HG02610 (cell line): ENCODE measurements around the gene KIF5A.

Source experiments
- ATAC-seq: cut with Tn5 transposase; IDR thresholded peaks from one replicate; pipeline ENCODE4 v1.9.1; 2021; ENCODE audit warnings: mild to moderate bottlenecking, moderate library complexity; ENCODE audit not compliant: unreplicated experiment

Gene KIF5A

DNA sequence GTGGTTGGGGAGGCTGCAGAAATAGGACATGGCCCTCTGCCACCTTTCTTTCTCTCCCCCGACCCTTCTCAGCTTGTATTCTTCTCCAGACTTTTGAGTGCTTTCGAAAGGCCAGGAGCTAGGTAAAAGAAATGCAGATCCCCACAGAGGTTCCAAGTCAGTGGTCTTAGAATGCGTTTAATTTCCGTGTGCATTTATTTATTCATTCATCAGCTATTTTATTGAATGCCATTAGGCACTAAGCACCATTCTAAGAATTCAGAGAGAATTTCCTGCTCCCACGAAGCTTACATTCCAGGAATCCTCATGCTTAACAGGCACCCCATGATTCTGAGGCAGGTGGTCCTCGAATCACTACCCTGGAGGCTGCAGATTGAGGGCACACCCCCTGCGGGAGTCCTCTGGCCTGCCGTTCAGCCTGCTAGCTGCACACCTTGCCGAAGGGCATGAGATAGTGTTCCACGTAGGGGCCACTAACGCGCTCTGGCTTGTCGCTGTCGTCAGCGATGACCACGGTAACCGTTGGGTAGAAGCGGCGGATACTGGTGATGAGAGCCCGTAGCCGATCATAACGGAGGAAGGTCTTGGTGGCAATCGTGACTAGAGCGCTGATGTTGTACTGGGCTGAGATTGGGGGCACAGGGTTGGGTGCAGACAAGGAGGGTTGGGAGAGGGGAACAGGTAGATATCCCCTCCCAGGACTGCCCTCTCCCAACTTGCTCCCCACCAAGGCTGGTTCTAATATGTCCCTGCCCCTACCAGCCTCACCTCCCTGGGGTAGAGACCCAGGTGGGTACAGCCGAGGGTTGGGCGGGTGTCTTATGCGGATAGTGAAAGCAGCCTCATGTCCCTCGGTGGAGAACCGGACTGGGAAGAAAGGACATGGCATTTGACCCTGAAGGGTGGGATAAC lies 78.7 kb downstream of the KIF5A start:
- no peak for ATAC-seq

DNA sequence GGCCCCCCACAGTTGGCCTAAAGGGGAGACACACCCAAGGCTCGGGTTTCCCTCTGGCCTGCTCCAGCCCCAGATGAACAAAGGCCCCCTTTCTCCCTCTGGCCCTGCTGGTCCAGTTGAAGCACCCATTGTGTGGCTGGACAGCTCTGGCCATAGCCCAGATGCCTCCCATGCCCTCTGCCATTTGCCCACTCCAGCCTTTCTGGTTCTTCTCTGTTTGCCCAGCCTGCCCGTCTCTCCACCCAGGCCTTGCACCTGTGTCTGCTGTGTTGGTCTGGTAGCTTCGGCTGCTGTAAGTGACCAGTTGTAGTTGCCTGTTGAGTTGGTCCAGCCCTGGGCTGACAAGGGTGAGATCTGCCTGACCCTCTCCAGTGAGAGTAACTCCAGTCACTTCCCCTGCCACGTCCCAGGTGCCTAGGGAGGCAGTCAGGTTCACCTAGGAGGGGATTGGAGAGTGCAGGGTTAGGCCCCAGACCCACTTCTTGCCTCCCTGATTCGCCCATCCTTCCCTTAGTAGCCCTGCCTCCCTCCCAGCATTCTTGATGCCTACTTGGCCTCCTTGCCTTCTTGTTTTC lies 80.1 kb downstream of the KIF5A start:
- ATAC-seq, result no peak

DNA sequence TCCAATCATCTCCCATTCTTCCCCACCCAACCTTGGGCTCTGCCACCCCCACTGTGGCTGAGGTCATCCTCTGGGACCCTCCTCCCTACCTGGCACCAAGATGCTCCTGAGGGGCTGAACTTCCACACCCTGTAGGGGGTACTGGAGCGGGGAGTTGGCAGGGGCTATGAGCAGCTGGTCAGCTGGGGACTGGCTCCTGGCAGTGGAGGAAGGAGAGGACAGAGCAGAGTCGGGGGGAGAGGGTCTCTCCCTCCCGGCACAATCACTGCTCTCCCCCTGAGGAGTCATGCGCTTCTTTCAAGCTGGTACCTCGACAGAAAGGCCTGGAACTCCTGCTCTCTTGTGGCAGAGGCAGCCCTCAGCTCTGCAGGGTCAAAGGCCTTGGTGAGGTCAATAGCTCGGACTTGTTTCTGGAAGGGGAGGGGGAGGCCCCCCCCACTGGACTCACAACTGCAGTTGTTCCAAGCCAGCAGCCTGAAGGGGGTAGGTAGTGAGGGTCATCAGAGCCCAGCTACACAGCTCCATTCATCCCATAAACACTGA lies 81.1 kb downstream of the KIF5A start:
- no peak for ATAC-seq

DNA sequence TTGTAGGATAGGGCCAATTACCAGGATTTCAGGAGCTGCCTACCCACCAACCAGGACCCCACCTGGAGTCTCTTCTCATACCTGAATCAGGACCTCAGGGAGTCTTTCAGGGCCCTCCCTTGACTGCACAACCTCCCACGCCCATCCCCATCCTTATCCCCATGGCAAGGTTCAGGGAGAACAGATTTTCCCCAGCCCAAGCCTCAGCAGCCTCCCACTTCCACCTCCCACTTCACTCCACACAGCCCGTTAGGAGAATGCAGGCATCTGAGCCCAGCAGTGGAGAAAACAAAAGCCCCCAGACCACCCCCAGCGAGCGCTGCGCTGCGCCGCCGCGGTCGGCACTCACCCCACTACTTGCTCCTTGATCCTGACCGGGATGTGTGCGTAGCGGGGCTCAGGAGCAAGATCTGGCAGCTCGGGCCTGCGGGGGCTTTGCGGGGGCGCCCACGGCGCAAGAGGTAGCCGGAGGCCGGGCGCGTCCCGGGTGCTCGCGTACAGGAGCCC lies 81.8 kb downstream of the KIF5A start:
- ATAC-seq, result no peak

DNA sequence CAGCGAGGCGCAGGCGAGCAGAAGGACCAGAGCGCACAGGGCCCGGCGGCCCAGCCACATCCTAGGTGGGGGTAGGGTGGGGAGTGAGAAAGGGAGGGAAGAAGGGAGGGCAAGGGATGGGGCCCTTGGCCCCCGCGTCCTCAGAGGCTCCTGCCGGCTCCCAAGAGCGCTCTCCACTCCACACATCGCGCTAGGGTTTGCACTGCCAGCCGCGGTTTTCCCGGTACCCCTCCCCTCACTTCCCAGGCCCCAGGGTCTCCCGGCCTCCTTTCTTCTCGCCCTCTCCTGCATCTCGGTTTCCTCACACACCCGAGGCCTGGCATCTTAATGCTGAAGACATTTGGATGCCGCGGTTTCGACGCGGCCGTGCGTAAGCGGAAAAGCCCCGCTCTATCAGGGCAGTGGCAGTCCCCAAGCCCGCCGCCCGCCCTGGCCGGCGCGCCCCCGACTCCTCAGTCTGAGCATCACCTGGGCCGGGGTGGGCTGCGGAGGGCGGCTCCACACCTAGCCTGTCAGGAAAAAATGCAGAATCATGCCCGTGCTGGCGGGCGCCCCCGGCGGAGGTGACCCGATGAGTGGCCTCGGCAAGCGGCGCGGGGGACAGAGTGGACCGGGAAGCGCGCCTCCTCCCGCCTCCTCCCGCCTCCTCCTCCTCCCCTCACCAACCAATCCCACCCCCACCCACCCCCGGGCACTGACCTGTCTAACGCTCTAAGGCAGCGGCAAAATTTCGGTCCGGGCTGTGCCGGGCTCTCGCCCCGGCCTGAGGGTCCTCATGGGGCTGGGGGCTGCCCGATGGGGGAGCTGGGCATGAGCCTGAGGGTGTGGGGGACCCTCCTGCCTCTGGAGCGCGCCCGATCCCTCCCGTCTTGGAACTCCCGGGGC lies 82.5 kb downstream of the KIF5A start:
- no peak for ATAC-seq

DNA sequence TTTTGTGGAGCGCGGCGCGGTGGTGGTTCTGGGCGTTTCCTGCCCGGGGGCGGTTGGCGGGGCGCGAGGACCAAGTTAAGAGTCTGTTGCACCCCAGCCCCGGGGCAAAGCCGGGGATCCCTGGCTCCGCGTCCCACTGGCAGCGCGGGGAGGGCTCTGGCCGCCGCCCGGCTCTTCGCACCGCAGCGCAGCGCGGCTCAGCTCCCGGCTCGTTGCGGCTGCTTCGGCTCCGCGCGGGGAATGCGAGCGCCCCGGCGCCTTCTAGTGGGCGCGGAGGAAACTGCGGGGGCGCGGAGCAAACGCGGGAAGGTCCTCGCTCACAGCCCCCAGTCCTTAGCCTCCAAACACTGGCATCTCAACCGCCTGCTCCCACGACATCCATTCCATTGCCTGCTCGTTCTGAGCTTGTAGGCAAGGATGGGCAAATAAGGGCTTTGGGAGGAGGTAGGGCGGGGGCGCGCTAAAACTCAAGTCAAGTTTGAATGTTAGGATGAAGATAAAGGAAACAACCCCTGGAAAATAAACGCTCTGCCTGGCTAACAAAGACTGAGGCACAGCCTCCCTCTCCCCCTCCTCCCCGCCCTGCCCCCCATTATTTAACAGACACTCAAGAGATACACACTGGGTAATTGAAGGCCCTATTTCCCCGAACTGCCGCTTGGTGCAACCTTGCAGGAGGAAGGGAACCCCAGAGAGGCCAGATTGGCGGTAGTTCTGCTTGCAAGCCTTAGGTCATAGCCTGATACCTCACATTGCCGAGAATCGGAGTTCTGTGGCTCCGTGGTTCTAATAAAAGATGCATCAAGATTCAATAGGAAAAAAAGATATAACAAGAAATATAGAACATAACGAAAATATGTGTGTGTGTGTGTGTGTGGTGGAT lies 83.4 kb downstream of the KIF5A start, which contains the start of gene B4GALNT1:
B4GALNT1 (minus strand) TSS at position 244 of the 883 bp plus-strand sequence. CDS start 1,069 bp downstream, outside the sequence.
- peak; percentile 59 for ATAC-seq
